ENCODE measurements around the gene THTPA.

Gene THTPA

DNA sequence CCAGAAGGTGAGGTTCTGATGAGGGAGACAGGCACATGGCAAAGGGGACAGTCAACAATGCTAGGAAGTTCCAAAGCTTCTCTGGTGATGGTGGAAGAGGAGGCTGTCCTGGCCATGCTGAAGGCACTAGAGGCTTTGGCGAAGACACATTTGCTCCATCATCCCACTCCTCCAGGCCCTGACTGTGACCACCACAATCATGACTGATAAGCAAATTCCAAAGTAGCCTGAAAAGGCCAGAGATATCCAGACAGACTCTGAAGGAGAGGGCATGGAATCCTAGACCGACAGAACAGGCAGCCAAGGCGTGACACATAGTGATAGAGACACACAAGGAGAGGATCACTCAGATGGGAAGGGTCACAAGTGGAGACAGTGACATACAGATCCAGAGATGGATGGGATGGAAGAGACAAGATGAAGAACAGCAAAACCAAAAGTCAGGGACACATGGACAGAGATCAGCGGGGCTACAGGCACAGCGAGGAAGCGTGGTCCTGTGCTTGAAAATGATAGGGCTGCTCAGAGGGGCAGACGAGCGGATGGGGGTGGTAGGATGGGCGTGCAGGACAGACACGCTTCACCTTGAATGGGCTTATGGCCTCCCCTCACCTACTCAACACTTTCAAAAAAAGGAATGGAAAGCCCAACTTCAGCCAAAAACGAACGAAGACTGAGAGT lies 5.8 kb upstream of the THTPA start:
- TF ChIP-seq, protein P1, sequence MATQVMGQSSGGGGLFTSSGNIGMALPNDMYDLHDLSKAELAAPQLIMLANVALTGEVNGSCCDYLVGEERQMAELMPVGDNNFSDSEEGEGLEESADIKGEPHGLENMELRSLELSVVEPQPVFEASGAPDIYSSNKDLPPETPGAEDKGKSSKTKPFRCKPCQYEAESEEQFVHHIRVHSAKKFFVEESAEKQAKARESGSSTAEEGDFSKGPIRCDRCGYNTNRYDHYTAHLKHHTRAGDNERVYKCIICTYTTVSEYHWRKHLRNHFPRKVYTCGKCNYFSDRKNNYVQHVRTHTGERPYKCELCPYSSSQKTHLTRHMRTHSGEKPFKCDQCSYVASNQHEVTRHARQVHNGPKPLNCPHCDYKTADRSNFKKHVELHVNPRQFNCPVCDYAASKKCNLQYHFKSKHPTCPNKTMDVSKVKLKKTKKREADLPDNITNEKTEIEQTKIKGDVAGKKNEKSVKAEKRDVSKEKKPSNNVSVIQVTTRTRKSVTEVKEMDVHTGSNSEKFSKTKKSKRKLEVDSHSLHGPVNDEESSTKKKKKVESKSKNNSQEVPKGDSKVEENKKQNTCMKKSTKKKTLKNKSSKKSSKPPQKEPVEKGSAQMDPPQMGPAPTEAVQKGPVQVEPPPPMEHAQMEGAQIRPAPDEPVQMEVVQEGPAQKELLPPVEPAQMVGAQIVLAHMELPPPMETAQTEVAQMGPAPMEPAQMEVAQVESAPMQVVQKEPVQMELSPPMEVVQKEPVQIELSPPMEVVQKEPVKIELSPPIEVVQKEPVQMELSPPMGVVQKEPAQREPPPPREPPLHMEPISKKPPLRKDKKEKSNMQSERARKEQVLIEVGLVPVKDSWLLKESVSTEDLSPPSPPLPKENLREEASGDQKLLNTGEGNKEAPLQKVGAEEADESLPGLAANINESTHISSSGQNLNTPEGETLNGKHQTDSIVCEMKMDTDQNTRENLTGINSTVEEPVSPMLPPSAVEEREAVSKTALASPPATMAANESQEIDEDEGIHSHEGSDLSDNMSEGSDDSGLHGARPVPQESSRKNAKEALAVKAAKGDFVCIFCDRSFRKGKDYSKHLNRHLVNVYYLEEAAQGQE (IDR thresholded peaks at IDR 0.05; ENCODE audit: low read depth), result no peak
- TF ChIP-seq EGR1 (IDR thresholded peaks at IDR 0.05) (no peak), TCF12 (IDR thresholded peaks at IDR 0.05; ENCODE audit: low read depth) (no peak), CREB1 (IDR thresholded peaks at IDR 0.05; ENCODE audit: low read depth) (no peak), ZBTB7A (IDR thresholded peaks at IDR 0.05; ENCODE audit: low read depth) (no peak), NFIC (IDR thresholded peaks at IDR 0.05) (no peak), YY1 (IDR thresholded peaks at IDR 0.05; ENCODE audit: low read depth) (no peak), TEAD4 (IDR thresholded peaks at IDR 0.05) (no peak), RAD21 (IDR thresholded peaks at IDR 0.05; ENCODE audit: low read depth) (no peak), CEBPB (IDR thresholded peaks at IDR 0.05) (no peak), EP300 (IDR thresholded peaks at IDR 0.05; ENCODE audit: borderline replicate concordance) (no peak), FOXM1 (IDR thresholded peaks at IDR 0.05; ENCODE audit: borderline replicate concordance, low read depth) (no peak), TAF1 (IDR thresholded peaks at IDR 0.05; ENCODE audit: low read depth) (no peak)
- TF ChIP-seq, protein P2, sequence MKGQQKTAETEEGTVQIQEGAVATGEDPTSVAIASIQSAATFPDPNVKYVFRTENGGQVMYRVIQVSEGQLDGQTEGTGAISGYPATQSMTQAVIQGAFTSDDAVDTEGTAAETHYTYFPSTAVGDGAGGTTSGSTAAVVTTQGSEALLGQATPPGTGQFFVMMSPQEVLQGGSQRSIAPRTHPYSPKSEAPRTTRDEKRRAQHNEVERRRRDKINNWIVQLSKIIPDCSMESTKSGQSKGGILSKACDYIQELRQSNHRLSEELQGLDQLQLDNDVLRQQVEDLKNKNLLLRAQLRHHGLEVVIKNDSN (IDR thresholded peaks at IDR 0.05), result no peak
- TF ChIP-seq, protein P3, sequence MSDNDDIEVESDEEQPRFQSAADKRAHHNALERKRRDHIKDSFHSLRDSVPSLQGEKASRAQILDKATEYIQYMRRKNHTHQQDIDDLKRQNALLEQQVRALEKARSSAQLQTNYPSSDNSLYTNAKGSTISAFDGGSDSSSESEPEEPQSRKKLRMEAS (IDR thresholded peaks at IDR 0.05), result no peak

DNA sequence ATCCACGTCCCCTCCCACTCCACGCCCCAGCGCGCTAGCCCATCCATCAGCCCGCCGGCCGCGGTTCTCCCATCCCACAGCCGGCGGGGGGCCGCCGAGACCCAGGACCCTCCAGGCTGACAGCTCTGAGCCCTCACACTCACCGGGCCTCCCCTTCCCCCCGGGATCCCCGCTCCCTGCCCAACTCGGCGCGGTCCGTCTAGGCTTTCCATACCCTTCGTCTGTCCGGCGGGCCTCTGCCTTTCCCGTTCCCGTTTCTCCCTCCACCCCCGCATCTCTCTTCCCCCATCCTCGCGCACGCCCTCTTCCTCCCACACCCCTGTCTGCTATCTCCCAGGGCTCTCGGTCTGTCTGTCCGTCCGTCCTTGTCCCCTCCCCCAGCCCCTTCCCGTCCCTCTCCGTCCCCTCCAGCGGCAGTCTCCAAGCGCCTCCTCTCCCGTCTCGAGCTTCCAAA lies 5.2 kb upstream of the THTPA start:
- TF ChIP-seq FOXM1 (IDR thresholded peaks at IDR 0.05; ENCODE audit: borderline replicate concordance, low read depth) (no peak), EGR1 (IDR thresholded peaks at IDR 0.05) (peak; percentile 41; the same call in 1 of the 2 replicates)

DNA sequence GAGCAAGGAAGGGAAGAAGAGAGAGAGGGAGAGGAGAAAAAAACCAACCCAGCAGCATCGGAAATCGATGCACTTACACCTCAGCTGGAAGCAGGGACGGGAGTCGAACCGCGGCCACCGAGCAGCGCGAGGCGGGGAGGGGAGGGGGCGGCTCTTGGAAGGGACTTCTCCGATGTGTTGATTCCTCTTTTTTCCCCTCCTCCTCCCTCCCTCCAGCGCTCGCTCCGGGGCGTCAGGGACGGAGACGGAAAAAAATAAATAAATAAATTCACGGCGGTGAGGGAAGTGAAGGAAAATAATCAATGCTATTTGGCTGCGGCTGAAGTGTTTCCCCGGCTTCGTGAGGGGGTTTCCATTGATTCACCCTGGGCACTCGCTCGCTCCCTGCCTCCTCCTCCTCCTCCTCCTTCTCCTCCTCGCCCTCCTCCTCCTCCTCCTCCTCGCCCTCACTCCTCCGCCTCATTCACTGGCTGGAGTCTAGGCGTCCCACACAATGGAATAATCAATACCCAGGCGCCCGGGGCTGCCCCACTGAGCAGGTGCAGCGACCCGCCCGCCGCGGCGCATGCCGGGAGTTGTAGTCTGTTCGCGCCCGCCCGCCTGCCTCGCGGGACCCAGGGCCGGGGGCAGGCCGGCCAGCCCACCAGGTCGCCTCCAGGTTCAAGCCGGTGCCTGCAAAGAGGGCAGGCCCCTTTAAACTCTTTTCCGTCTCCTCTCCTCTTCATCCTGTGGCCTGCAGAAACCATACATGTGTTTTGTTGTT lies 4.6 kb upstream of the THTPA start, which contains the start of gene ZFHX2:
ZFHX2 (minus strand) TSS at position 500 of the 763 bp plus-strand sequence. CDS start 16,440 bp downstream, outside the sequence.
- TF ChIP-seq ZBTB7A (IDR thresholded peaks at IDR 0.05; ENCODE audit: low read depth), result peak; percentile 69
- no peak for TF ChIP-seq EGR1 (IDR thresholded peaks at IDR 0.05)
- TF ChIP-seq TCF12 (IDR thresholded peaks at IDR 0.05; ENCODE audit: low read depth), result no peak; the same call in 1 of the 2 replicates
- TF ChIP-seq YY1 (IDR thresholded peaks at IDR 0.05; ENCODE audit: low read depth), result no peak
- TF ChIP-seq TAF1 (IDR thresholded peaks at IDR 0.05; ENCODE audit: low read depth), result peak; percentile 35; the same call in 1 of the 2 replicates
- TF ChIP-seq TEAD4 (IDR thresholded peaks at IDR 0.05), result no peak
- TF ChIP-seq, protein P3 (IDR thresholded peaks at IDR 0.05), result peak; percentile 4; the same call in 1 of the 2 replicates
- TF ChIP-seq, protein P2 (IDR thresholded peaks at IDR 0.05), result no peak

DNA sequence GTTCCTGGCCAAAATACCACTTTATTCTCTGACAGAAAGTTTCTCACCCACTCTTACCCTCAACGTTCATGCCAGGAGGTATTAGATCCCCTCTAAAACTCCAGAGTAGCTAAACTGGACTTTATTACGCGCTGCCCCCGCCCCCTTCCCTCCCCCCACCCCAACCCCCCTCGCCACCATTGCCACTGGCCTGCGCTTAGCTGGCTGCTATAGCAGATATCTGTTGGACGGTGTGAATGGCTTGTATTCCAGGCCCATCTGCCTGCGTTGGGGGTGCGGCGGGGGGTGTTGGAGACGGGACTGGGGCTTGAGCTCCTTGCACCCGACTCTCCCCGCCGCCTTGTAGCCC lies 564 bp upstream of the THTPA start:
- TF ChIP-seq FOXM1 (IDR thresholded peaks at IDR 0.05; ENCODE audit: borderline replicate concordance, low read depth) (no peak), TAF1 (IDR thresholded peaks at IDR 0.05; ENCODE audit: low read depth) (no peak), NFIC (IDR thresholded peaks at IDR 0.05) (no peak), EGR1 (IDR thresholded peaks at IDR 0.05) (no peak), RAD21 (IDR thresholded peaks at IDR 0.05; ENCODE audit: low read depth) (no peak), TCF12 (IDR thresholded peaks at IDR 0.05; ENCODE audit: low read depth) (no peak), YY1 (IDR thresholded peaks at IDR 0.05; ENCODE audit: low read depth) (no peak), TEAD4 (IDR thresholded peaks at IDR 0.05) (no peak), CREB1 (IDR thresholded peaks at IDR 0.05; ENCODE audit: low read depth) (no peak), CEBPB (IDR thresholded peaks at IDR 0.05) (no peak), ZBTB7A (IDR thresholded peaks at IDR 0.05; ENCODE audit: low read depth) (no peak), EP300 (IDR thresholded peaks at IDR 0.05; ENCODE audit: borderline replicate concordance) (no peak)
- TF ChIP-seq, protein P2 (IDR thresholded peaks at IDR 0.05), result no peak
- TF ChIP-seq, protein P1 (IDR thresholded peaks at IDR 0.05; ENCODE audit: low read depth), result no peak
- TF ChIP-seq, protein P3 (IDR thresholded peaks at IDR 0.05), result no peak

Data from Ishikawa (cell line).